ENCODE data around the gene RPIA. TPM values are rescaled to one million over a fixed set of nuclear protein-coding genes. Genes with fewer than 3 reads are reported as not detected.

Gene RPIA
- total and polyA plus RNA-seq, 10 donors: 11.3 to 43.2 (median 25.2) TPM

Other genes starting within 250 kb of the RPIA start
- gene FOXI3, start 239.0 kb upstream of the RPIA start, total RNA-seq: not detected
- gene FOXI3, start 239.0 kb upstream of the RPIA start, polyA plus RNA-seq: not detected
- gene EIF2AK3, start 64.2 kb upstream of the RPIA start, total RNA-seq: 10 to 100 TPM; 17.6 to 29.8 (median 23.7) TPM
- 1 to 10 TPM; 4.3 to 5.4 (median 5.3) TPM for gene EIF2AK3, start 64.2 kb upstream of the RPIA start, polyA plus RNA-seq